H1 (cell line): ENCODE measurements around the gene ZNF692. TPM values are rescaled to one million over a fixed set of nuclear protein-coding genes. Genes with fewer than 3 reads are reported as not detected.

Source experiments
- CTCF ChIA-PET: fragments of 300-600 bp; sonication (Branson Sonifier 250); formaldehyde crosslinking; loops from one replicate; lab custom pipeline; 2021; ENCODE audit not compliant: partially characterized antibody; lab: Charles Lee
- POLR2A ChIA-PET: fragments of 300-600 bp; sonication (Branson Sonifier 250); formaldehyde crosslinking; loops from one replicate; lab custom pipeline; 2021; ENCODE audit warnings: inconsistent platforms; ENCODE audit not compliant: partially characterized antibody; lab: Charles Lee
- DNase-seq, 2 experiments: peaks; one replicate each; pipeline versions ENCODE4 v3.0.0 to v3.0.0-alpha.2; 2010 to 2022; ENCODE audit warnings: low spot score in 2 of 2, low read depth in 1 of 2, mixed read lengths in 1 of 2
- FAIRE-seq: peaks from 2 replicates; lab custom pipeline; 2011; peaks lifted over from hg19 to GRCh38; lab: Jason Lieb, UNC
- H2AFZ ChIP-seq: 2 replicates; pipeline ENCODE4 v1.8.1; 2012; ENCODE audit warnings: low read length, inconsistent platforms
- H2AK5ac ChIP-seq: 2 replicates; pipeline ENCODE4 v1.6.1; 2013; ENCODE audit warnings: low read depth, low read length
- H2BK120ac ChIP-seq: replicated peaks from 2 replicates; pipeline ENCODE3; 2013; ENCODE audit warnings: low read depth, low read length, inconsistent platforms
- H2BK12ac ChIP-seq: 2 replicates; pipeline ENCODE4 v1.6.1; 2013; ENCODE audit warnings: low read depth, low read length
- H2BK15ac ChIP-seq: 2 replicates; pipeline ENCODE4 v1.6.1; 2013; ENCODE audit warnings: low read length
- H2BK20ac ChIP-seq: 2 replicates; pipeline ENCODE4 v1.6.1; 2013; ENCODE audit warnings: low read length
- H2BK5ac ChIP-seq: 2 replicates; pipeline ENCODE4 v1.6.1; 2013; ENCODE audit warnings: low read depth, low read length
- H3K14ac ChIP-seq: 2 replicates; pipeline ENCODE4 v1.6.1; 2013; ENCODE audit warnings: inconsistent platforms; ENCODE audit not compliant: insufficient read length
- H3K18ac ChIP-seq: 2 replicates; pipeline ENCODE4 v1.6.1; 2013; ENCODE audit warnings: low read length; ENCODE audit errors: extremely low read depth
- H3K23ac ChIP-seq: 2 replicates; pipeline ENCODE4 v1.6.1; 2013; ENCODE audit warnings: inconsistent platforms; ENCODE audit not compliant: insufficient read length
- H3K23me2 ChIP-seq: 2 replicates; pipeline ENCODE4 v1.6.1; 2013; ENCODE audit warnings: low read depth, low read length
- H3K27ac ChIP-seq: 2 replicates; pipeline ENCODE4 v1.6.1; 2011; ENCODE audit warnings: low read depth, low read length, inconsistent platforms
- H3K27me3 ChIP-seq, 4 experiments: replicated peaks in 1 of 4; 1 replicate in 1 of 4; 2 replicates in 3 of 4; pipeline versions ENCODE4 v1.6.1 to v1.8.1; 2011 to 2013; ENCODE audit warnings: low read length in 3 of 4, mild to moderate bottlenecking in 3 of 4, inconsistent platforms in 2 of 4, mixed read lengths in 2 of 4, moderate library complexity in 1 of 4; ENCODE audit not compliant: control insufficient read depth in 3 of 4, insufficient read depth in 3 of 4; ENCODE audit errors: extremely low read depth in 1 of 4
- H3K36me3 ChIP-seq, 4 experiments: 2 replicates each; pipeline versions ENCODE4 v1.6.1 to v1.8.1; 2011 to 2013; ENCODE audit warnings: mild to moderate bottlenecking in 4 of 4, low read length in 3 of 4, moderate library complexity in 2 of 4, control low read depth in 1 of 4, inconsistent platforms in 1 of 4; ENCODE audit not compliant: insufficient read depth in 4 of 4, control insufficient read depth in 2 of 4
- H3K4ac ChIP-seq: replicated peaks from 2 replicates; pipeline ENCODE3; 2013; ENCODE audit warnings: low read length, low read depth, mixed read lengths, inconsistent platforms; ENCODE audit not compliant: insufficient read length
- H3K4me1 ChIP-seq, 4 experiments: replicated peaks in 1 of 4; 1 replicate in 1 of 4; 2 replicates in 3 of 4; pipeline versions ENCODE4 v1.6.1 to v1.8.1; 2011 to 2013; ENCODE audit warnings: low read length in 3 of 4, inconsistent platforms in 2 of 4, mixed read lengths in 1 of 4; ENCODE audit not compliant: insufficient read depth in 4 of 4, control insufficient read depth in 3 of 4
- H3K4me2 ChIP-seq, 2 experiments: 2 replicates each; pipeline versions ENCODE4 v1.6.1 to v1.8.1; 2011 to 2013; ENCODE audit warnings: low read depth in 2 of 2, low read length in 2 of 2, control low read depth in 1 of 2, inconsistent platforms in 1 of 2, mild to moderate bottlenecking in 1 of 2; ENCODE audit not compliant: insufficient read depth in 1 of 2
- H3K4me3 ChIP-seq, 4 experiments: fragments of 200-600, 300-600 bp in 1 of 4; sonication (generic), shearing (Covaris generic), sonication (Bioruptor Twin) in 1 of 4; 2 replicates each; pipeline versions ENCODE4 v1.5.1 to v1.8.1; 2011 to 2016; ENCODE audit warnings: low read length in 4 of 4, low read depth in 3 of 4, control low read depth in 2 of 4, inconsistent platforms in 2 of 4, mild to moderate bottlenecking in 2 of 4, mixed read lengths in 1 of 4, moderate library complexity in 1 of 4; ENCODE audit not compliant: insufficient read depth in 2 of 4; ENCODE audit errors: extremely low read depth in 1 of 4
- H3K56ac ChIP-seq: replicated peaks from 2 replicates; pipeline ENCODE3; 2013; ENCODE audit warnings: low read depth, mild to moderate bottlenecking, mixed read lengths, low read length, inconsistent platforms; ENCODE audit not compliant: insufficient read length
- H3K79me1 ChIP-seq: 2 replicates; pipeline ENCODE4 v1.6.1; 2013; ENCODE audit warnings: low read depth, low read length, control low read depth
- H3K79me2 ChIP-seq, 2 experiments: 2 replicates each; pipeline versions ENCODE4 v1.6.1 to v1.8.1; 2012 to 2013; ENCODE audit warnings: low read length in 2 of 2, mild to moderate bottlenecking in 2 of 2, inconsistent platforms in 1 of 2; ENCODE audit not compliant: insufficient read depth in 2 of 2, control insufficient read depth in 1 of 2
- H3K9ac ChIP-seq, 4 experiments: replicated peaks in 1 of 4; 1 replicate in 1 of 4; 2 replicates in 3 of 4; pipeline versions ENCODE4 v1.6.1 to v1.8.1; 2011 to 2013; ENCODE audit warnings: low read depth in 3 of 4, low read length in 3 of 4, control low read depth in 2 of 4, mild to moderate bottlenecking in 2 of 4, moderate library complexity in 2 of 4, inconsistent platforms in 1 of 4; ENCODE audit errors: extremely low read depth in 1 of 4
- H3K9me3 ChIP-seq, 2 experiments: 2 replicates each; pipeline versions ENCODE4 v1.6.1 to v1.8.1; 2012 to 2013; ENCODE audit warnings: mild to moderate bottlenecking in 2 of 2, moderate library complexity in 2 of 2, control low read depth in 1 of 2, inconsistent platforms in 1 of 2, low read depth in 1 of 2, low read length in 1 of 2, mixed read lengths in 1 of 2; ENCODE audit not compliant: insufficient read depth in 2 of 2
- H4K20me1 ChIP-seq, 2 experiments: replicated peaks in 1 of 2; 2 replicates each; pipeline versions ENCODE3 to v1.8.1; 2011 to 2013; ENCODE audit warnings: inconsistent platforms in 2 of 2, low read length in 2 of 2, mild to moderate bottlenecking in 1 of 2; ENCODE audit not compliant: insufficient read depth in 2 of 2, control insufficient read depth in 1 of 2
- H4K5ac ChIP-seq: 2 replicates; pipeline ENCODE4 v1.6.1; 2013; ENCODE audit warnings: low read length, low read depth, mixed read lengths, inconsistent platforms; ENCODE audit not compliant: insufficient read length
- H4K8ac ChIP-seq: 2 replicates; pipeline ENCODE4 v1.8.0; 2013; ENCODE audit warnings: mild to moderate bottlenecking, moderate library complexity, low read length, inconsistent platforms; ENCODE audit not compliant: insufficient read depth; ENCODE audit errors: extremely low read depth
- H4K91ac ChIP-seq: replicated peaks from 2 replicates; pipeline ENCODE3; 2013; ENCODE audit warnings: low read length, mixed read lengths, inconsistent platforms; ENCODE audit not compliant: insufficient read length
- CEBPB ChIP-seq: IDR thresholded peaks from 2 replicates; pipeline ENCODE4 v1.6.1; 2012; ENCODE audit warnings: low read depth, low read length
- RAD21 ChIP-seq, 2 experiments: IDR thresholded peaks in 1 of 2; conservative IDR thresholded peaks in 1 of 2; 2 replicates each; pipeline ENCODE4 v1.6.1; 2011; ENCODE audit warnings: low read depth in 2 of 2, low read length in 2 of 2, improper control_type of control experiment in 1 of 2, inconsistent platforms in 1 of 2, mild to moderate bottlenecking in 1 of 2, moderate library complexity in 1 of 2
- RBBP5 ChIP-seq: IDR thresholded peaks from 2 replicates; pipeline ENCODE4 v1.7.1; 2012; ENCODE audit warnings: low read depth, mild to moderate bottlenecking, inconsistent platforms, low read length, moderate library complexity, borderline replicate concordance
- SAP30 ChIP-seq: fragments of 300-600 bp; sonication (generic); IDR thresholded peaks from 2 replicates; pipeline ENCODE4 v1.7.1; 2012; ENCODE audit warnings: low read length, moderate library complexity, mild to moderate bottlenecking, inconsistent platforms; ENCODE audit not compliant: insufficient read depth, insufficient replicate concordance
- SP1 ChIP-seq: IDR thresholded peaks from 2 replicates; pipeline ENCODE4 v1.6.1; 2011; ENCODE audit warnings: low read depth, low read length
- SP4 ChIP-seq: IDR thresholded peaks from 2 replicates; pipeline ENCODE4 v1.6.1; 2012; ENCODE audit warnings: low read length, inconsistent platforms
- USF2 ChIP-seq: IDR thresholded peaks from 2 replicates; pipeline ENCODE4 v1.6.1; 2011; ENCODE audit warnings: low read length, improper control_type of control experiment
- WGBS, 2 experiments: shearing (Covaris generic) in 1 of 2; methylation state at CpG; one replicate each; pipeline versions ENCODE4 v1.1.6 to v1.1.7; 2013 to 2015; ENCODE audit warnings: low lambda C conversion rate in 2 of 2, mixed read lengths in 2 of 2, inconsistent platforms in 1 of 2, low coverage in 1 of 2, missing lambda C conversion rate in 1 of 2; ENCODE audit not compliant: insufficient replicate concordance in 2 of 2, insufficient coverage in 1 of 2, insufficient read length in 1 of 2; ENCODE audit errors: extremely low coverage in 1 of 2, missing lambda C conversion rate in 1 of 2; 5-methylcytosine and 5-hydroxymethylcytosine counted together
- polyA plus RNA-seq, 7 experiments: library from polyadenylated mRNA; depleted of rRNA in 3 of 7; stranded (reverse) in 5 of 7; unstranded in 2 of 7; fragments of >200 nt in 5 of 7; fragments of 200-250 nt in 2 of 7; gene quantifications; 1 replicate in 5 of 7; 2 replicates in 1 of 7; 4 replicates in 1 of 7; pipeline versions ENCODE4 v1.2.1 to v1.2.3, GENCODE V29; 2011 to 2013; ENCODE audit warnings: missing spikeins in 2 of 7, mixed read lengths in 2 of 7
- total RNA-seq: library from RNA; stranded (reverse); fragmentation: NEBNext Ultra II Directional; extraction: Animal tissue kit (Norgen Biotek cat#: 25700); gene quantifications from 2 replicates; pipeline ENCODE4 v1.2.1, GENCODE V29; 2021

ZNF692 gene
- total and polyA plus RNA-seq, 2 of the 8 experiments (the other 6 are each of a cell fraction or from before 2014, with no cell fraction given): 38.4 to 52.3 TPM

- CTCF ChIA-PET: interaction anchor here (0.8 to 1.4 kb wide), 4 partner anchors 8 to 57 kb away, joined by 3 to 6 read pairs (median 4); partner anchors contain the start of gene ZNF692
- no peak for TF ChIP-seq RAD21 (IDR thresholded peaks at IDR 0.05 in 1 of 2, conservative IDR thresholded peaks at IDR 0.05 in 1 of 2; ENCODE audit: low read depth in 2 of 2, low read length in 2 of 2)
- no peak for TF ChIP-seq SP1
- no peak for TF ChIP-seq RBBP5
- TF ChIP-seq SP4: no peak
- no peak for TF ChIP-seq USF2
- TF ChIP-seq SAP30: no peak
- no peak for TF ChIP-seq CEBPB
Observed at GRCh38 chr1:248849637-248850036, 9.2 kb downstream of the ZNF692 start.

More at GRCh38 chr1:248849637-248850036, 9.2 kb downstream of the ZNF692 start:
- no peak for FAIRE-seq
- no peak overlapping the region for H3K14ac ChIP-seq
- H3K4ac ChIP-seq: no peak overlapping the region
- no peak overlapping the region for H2AFZ ChIP-seq
- H3K4me2 ChIP-seq: no peak overlapping the region
- H3K56ac ChIP-seq: no peak overlapping the region
- H2BK20ac ChIP-seq: no peak overlapping the region
- no peak overlapping the region for H4K5ac ChIP-seq
- no peaks in the 10 kb centered on the region for H3K4me1 ChIP-seq
- H3K9me3 ChIP-seq: no peaks in the 10 kb centered on the region
- no peak overlapping the region for H3K27ac ChIP-seq
- no peaks in the 10 kb centered on the region for H3K27me3 ChIP-seq
- H2BK12ac ChIP-seq: no peak overlapping the region
- 95% methylated on average over 3 of the region's 3 CpGs; no CpG with 5 or more reads in 1 of the 2 experiments for WGBS, 2 experiments
- no peak overlapping the region for H4K91ac ChIP-seq
- no peaks in the 10 kb centered on the region for H3K23me2 ChIP-seq
- H3K9ac ChIP-seq: no peak overlapping the region
- H2AK5ac ChIP-seq: no peak overlapping the region
- no peaks in the 10 kb centered on the region for H3K79me2 ChIP-seq
- H4K8ac ChIP-seq: no peak overlapping the region
- peaks cover 7 to 39% (median 37%) of the 10 kb centered on the region in 4 experiments for H3K36me3 ChIP-seq
- H2BK120ac ChIP-seq: no peak overlapping the region
- H3K18ac ChIP-seq: no peak overlapping the region
- POLR2A ChIA-PET: interaction anchor here (0.8 to 6.7 kb wide), 3 partner anchors 9 to 47 kb away, joined by 3 to 47 read pairs (median 10); partner anchors contain the start of genes ZNF672 and ZNF692
- DNase-seq: no peak
- no peak overlapping the region for H2BK15ac ChIP-seq
- peaks cover 7 to 24% of the 10 kb centered on the region in 2 experiments for H4K20me1 ChIP-seq
- H3K23ac ChIP-seq: no peak overlapping the region
- H3K79me1 ChIP-seq: 0 out of 2 replicates have a peak, but pooled peaks cover 2% of the 10 kb centered on the region
- H3K4me3 ChIP-seq: no peak overlapping the region
- no peak overlapping the region for H2BK5ac ChIP-seq
